Esophagus muscularis mucosa (tissue), 4 donors: ENCODE measurements around the gene IGLL5.

ENCODE experiments used
- CTCF ChIP-seq, 3 experiments: fragments of 200-600 bp in 2 of 3; fragments of 450-650 bp in 1 of 3; sonication (generic) in 2 of 3; IDR thresholded peaks; one replicate each; pipeline ENCODE4 v1.5.1; 2017 to 2019; ENCODE audit warnings: antibody characterized with exemption in 3 of 3, mild to moderate bottlenecking in 2 of 3, moderate library complexity in 1 of 3
- EP300 ChIP-seq: sonication (generic); formaldehyde crosslinking; IDR thresholded peaks from one replicate; pipeline ENCODE4 v1.6.1; 2017; ENCODE audit warnings: antibody characterized with exemption
- POLR2A ChIP-seq: fragments of 450-650 bp; IDR thresholded peaks from one replicate; pipeline ENCODE4 v1.6.1; 2017; ENCODE audit warnings: antibody characterized with exemption, moderate library complexity, mild to moderate bottlenecking, low read depth

- TF ChIP-seq CTCF (IDR thresholded peaks at IDR 0.05) = no peak
- no peak for TF ChIP-seq POLR2A
- no peak for TF ChIP-seq EP300
These were observed 15.9 kb upstream of the IGLL5 start for GRCh38 chr22:22871536-22872278.
